ENCODE data around the gene EIF1. TPM values are rescaled to one million over a fixed set of nuclear protein-coding genes. Genes with fewer than 3 reads are reported as not detected.

EIF1 gene
- total RNA-seq, 4 donors from 2014 or later, result 172 to 458 (median 243) TPM

GRCh38 chr17:41734139-41734948 lies 45.7 kb downstream of the EIF1 start, which contains the start of gene HAP1:
TSS of gene HAP1 (minus strand) at chr17:41734643. CDS start at chr17:41734634, 9 bp downstream.
- no peaks in the 10 kb centered on the region for H3K9me3 ChIP-seq
- no peaks in the 10 kb centered on the region for H3K36me3 ChIP-seq
- WGBS, 2 donors, result 0 to 1% methylated on average over 46 to 73 of the region's 77 CpGs
- H3K27ac ChIP-seq, result no peak within 1 kb of the TSS
- DNase-seq (ENCODE audit: low spot score in 2 of 2), result no peak
- peak within 1 kb of the TSS; percentile 8 to 48 (median 39) for H3K4me3 ChIP-seq
- H3K4me1 ChIP-seq, result peaks cover 0 to 26% (median 11%) of the 10 kb centered on the region in 4 donors
- peaks cover 0 to 65% of the 10 kb centered on the region in 2 donors for H3K27me3 ChIP-seq
- TF ChIP-seq POLR2A (IDR thresholded peaks at IDR 0.05) (no peak), EP300 (IDR thresholded peaks at IDR 0.05) (no peak), CTCF (IDR thresholded peaks at IDR 0.05) (no peak)

GRCh38 chr17:41734949-41735313 lies 46.2 kb downstream of the EIF1 start:
- TF ChIP-seq CTCF (IDR thresholded peaks at IDR 0.05) (no peak), POLR2A (IDR thresholded peaks at IDR 0.05) (no peak), EP300 (IDR thresholded peaks at IDR 0.05) (no peak)
- Histone ChIP-seq H3K4me1 (peaks cover 0 to 26% (median 11%) of the 10 kb centered on the region in 4 donors), H3K9me3 (no peaks in the 10 kb centered on the region), H3K27ac (no peak overlapping the region), H3K27me3 (peaks cover 0 to 65% of the 10 kb centered on the region in 2 donors), H3K36me3 (no peaks in the 10 kb centered on the region), H3K4me3 (peak overlapping the region in 3 of 4 donors; percentile 35 to 48 (median 43))
- 4 to 5% methylated on average over 22 to 23 of the region's 23 CpGs for WGBS, 2 donors
- no peak for DNase-seq (ENCODE audit: low spot score in 2 of 2)

- 83 to 89% methylated on average over 4 of the region's 4 CpGs for WGBS, 2 donors
- H3K36me3 ChIP-seq, result no peaks in the 10 kb centered on the region
- H3K4me1 ChIP-seq, result peaks cover 0 to 26% (median 11%) of the 10 kb centered on the region in 4 donors
- H3K27me3 ChIP-seq, result peaks cover 0 to 65% of the 10 kb centered on the region in 2 donors
- no peak for DNase-seq (ENCODE audit: low spot score in 2 of 2)
- no peak for TF ChIP-seq CTCF (IDR thresholded peaks at IDR 0.05)
- no peak for TF ChIP-seq POLR2A (IDR thresholded peaks at IDR 0.05)
- TF ChIP-seq EP300 (IDR thresholded peaks at IDR 0.05), result no peak
- H3K9me3 ChIP-seq, result no peaks in the 10 kb centered on the region
- no peak overlapping the region for H3K4me3 ChIP-seq
- H3K27ac ChIP-seq, result no peak overlapping the region
These were observed 47.1 kb downstream of the EIF1 start for GRCh38 chr17:41735744-41736143.

GRCh38 chr17:41736983-41737679 lies 48.4 kb downstream of the EIF1 start:
- H3K36me3 ChIP-seq, result no peaks in the 10 kb centered on the region
- TF ChIP-seq EP300 (IDR thresholded peaks at IDR 0.05) (no peak), POLR2A (IDR thresholded peaks at IDR 0.05) (no peak), CTCF (IDR thresholded peaks at IDR 0.05) (no peak)
- peaks cover 0 to 58% of the 10 kb centered on the region in 2 donors for H3K27me3 ChIP-seq
- H3K9me3 ChIP-seq, result no peaks in the 10 kb centered on the region
- no peak overlapping the region for H3K27ac ChIP-seq
- H3K4me3 ChIP-seq, result no peak overlapping the region
- no peak for DNase-seq (ENCODE audit: low spot score in 2 of 2)
- peaks cover 0 to 26% (median 11%) of the 10 kb centered on the region in 4 donors for H3K4me1 ChIP-seq
- WGBS, 2 donors, result 64 to 68% methylated on average over 17 of the region's 17 CpGs

- Histone ChIP-seq H3K4me3 (no peak overlapping the region), H3K9me3 (no peaks in the 10 kb centered on the region), H3K27me3 (peaks cover 0 to 53% of the 10 kb centered on the region in 2 donors), H3K4me1 (peaks cover 0 to 26% (median 11%) of the 10 kb centered on the region in 4 donors), H3K36me3 (no peaks in the 10 kb centered on the region), H3K27ac (no peak overlapping the region)
- TF ChIP-seq CTCF (IDR thresholded peaks at IDR 0.05) (no peak), EP300 (IDR thresholded peaks at IDR 0.05) (no peak), POLR2A (IDR thresholded peaks at IDR 0.05) (no peak)
- DNase-seq (ENCODE audit: low spot score in 2 of 2), result no peak
- 40 to 56% methylated on average over 5 of the region's 5 CpGs for WGBS, 2 donors
These were observed 49.0 kb downstream of the EIF1 start for GRCh38 chr17:41737680-41738023.

Measured in tibial nerve (tissue), 4 donors.